Psoas muscle (tissue), 8 donors: ENCODE results near the gene ODAD4. TPM values are rescaled to one million over a fixed set of nuclear protein-coding genes. Genes with fewer than 3 reads are reported as not detected.
A peak's percentile ranks its signal among the peaks of the same experiment; 100 is the strongest.

Experiments
- ATAC-seq, 4 donors: fragments of 200-7000 bp; cut with Tn5 transposase; one replicate each; pipeline ENCODE4 v1.9.1; 2020; ENCODE audit warnings: moderate library complexity in 3 of 4, mild to moderate bottlenecking in 2 of 4
- DNase-seq, 2 donors: peaks; one replicate each; pipeline ENCODE4 v3.0.0-alpha.2; 2020
- H3K27ac ChIP-seq: fragments of 200-600 bp; one replicate; pipeline ENCODE4 v1.8.0; 2022
- H3K27me3 ChIP-seq, 3 donors: fragments of 200-600 bp in 1 of 3; one replicate each; pipeline versions ENCODE4 v1.6.1 to v1.8.0; 2013 to 2022; ENCODE audit warnings: low read length in 2 of 3, mild to moderate bottlenecking in 2 of 3, moderate library complexity in 1 of 3; ENCODE audit not compliant: insufficient read depth in 3 of 3
- H3K36me3 ChIP-seq, 2 donors: fragments of 200-600 bp in 1 of 2; one replicate each; pipeline versions ENCODE4 v1.6.1 to v1.8.0; 2013 to 2022; ENCODE audit warnings: low read depth in 1 of 2, mild to moderate bottlenecking in 1 of 2, moderate library complexity in 1 of 2; ENCODE audit not compliant: insufficient read depth in 1 of 2
- H3K4me1 ChIP-seq: fragments of 200-600 bp; one replicate; pipeline ENCODE4 v1.8.0; 2022
- H3K4me3 ChIP-seq: fragments of 200-600 bp; one replicate; pipeline ENCODE4 v1.8.0; 2022; ENCODE audit warnings: mild to moderate bottlenecking
- H3K9me3 ChIP-seq: fragments of 200-600 bp; one replicate; pipeline ENCODE4 v1.8.0; 2022
- WGBS, 3 donors: extraction: QIAGEN DNeasy Blood & Tissue Kit; methylation state at CpG; one replicate each; pipeline versions ENCODE4 v1.1.6 to v1.1.7; 2013; 5-methylcytosine and 5-hydroxymethylcytosine counted together
- intact Hi-C, 2 donors: fragments of 100-400 bp; cut with DNase I; formaldehyde crosslinking; loops; one replicate each; pipeline versions ENCODE4 v1.11.0 to v1.14.2; 2022
- polyA plus RNA-seq, 3 donors: library from polyadenylated mRNA; stranded (reverse); fragments of 200-250 nt; gene quantifications; one replicate each; pipeline ENCODE4 v1.2.3, GENCODE V29; 2013
- total RNA-seq, 4 donors: library from RNA; stranded (reverse); fragmentation: NEBNext Ultra II Directional in 2 of 4; extraction: Animal tissue kit (Norgen Biotek cat#: 25700) in 2 of 4; gene quantifications; one replicate each; pipeline versions ENCODE4 v1.2.1 to v1.2.4, GENCODE V29; 2021 to 2023
- TF ChIP-seq, protein P1 (sequence below): fragments of 200-600 bp; IDR thresholded peaks from one replicate; pipeline ENCODE4 v1.8.0; 2022; ENCODE audit warnings: antibody characterized with exemption
- donor health status: healthy with polysubstance abuse.
- donor health status: DM: no; HTN: no; CAD: no; lungs with moderate emphysema.
- donor health status: Bipolar disorder and iron deficiency.
- donor health status: healthy.
- donor health status: DM: yes; HTN: yes; CAD: no.
- donor health status: DM: no; HTN: no; CAD: no.
- donor health status: DM: no; HTN: no; CAD: no.
- donor health status: DM: yes; HTN: yes; CAD: no.

The ODAD4 gene
- total and polyA plus RNA-seq, 7 donors, result 0.17 to 0.99 (median 0.32) TPM; not detected in 2

DNA sequence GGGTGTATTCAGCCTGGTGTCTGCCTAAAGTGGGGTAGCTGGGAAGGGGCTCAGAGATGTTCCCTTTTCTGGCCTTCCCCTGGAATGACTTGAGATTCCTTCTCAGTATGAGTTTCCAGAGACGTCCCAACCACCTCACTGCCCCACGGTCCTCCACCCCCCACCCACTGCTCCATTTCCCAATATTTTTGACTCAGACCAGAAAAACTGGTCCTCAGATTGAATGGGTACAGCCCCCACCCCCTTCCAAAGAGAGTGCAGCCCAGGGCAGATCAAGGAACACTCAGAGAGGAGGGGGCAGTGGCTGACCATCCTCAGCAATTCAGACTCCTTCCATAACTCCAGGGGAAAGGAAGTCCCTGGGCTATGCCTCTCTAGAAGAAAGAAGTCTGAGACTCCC, 14.9 kb upstream of the ODAD4 start:
- 76 to 94% (median 80%) methylated on average over 2 of the region's 2 CpGs for WGBS, 3 donors

DNA sequence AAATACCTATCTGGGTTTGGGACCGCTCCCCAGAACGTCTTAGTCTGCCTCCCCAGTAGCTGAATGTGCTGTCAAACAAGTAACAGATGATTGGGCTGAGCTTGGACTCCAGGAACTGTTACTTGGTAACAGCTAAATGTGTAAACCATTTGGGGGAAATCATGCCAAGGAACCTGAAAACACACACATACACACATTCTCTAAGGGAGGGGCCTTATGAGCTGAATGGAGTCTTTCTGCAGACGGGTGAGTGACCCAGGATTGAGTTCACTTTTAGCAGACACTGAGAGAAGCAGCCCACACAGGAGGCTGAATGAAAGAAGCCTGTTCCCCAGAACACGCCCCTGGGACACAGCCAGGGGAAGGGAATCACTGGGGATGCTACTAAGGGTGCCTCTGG, 13.2 kb upstream of the ODAD4 start:
- intact Hi-C loops, result no loop called here
- ATAC-seq (no peak), DNase-seq (no peak)
- no peaks in the 10 kb centered on the region for H3K9me3 ChIP-seq
- TF ChIP-seq, protein P1, sequence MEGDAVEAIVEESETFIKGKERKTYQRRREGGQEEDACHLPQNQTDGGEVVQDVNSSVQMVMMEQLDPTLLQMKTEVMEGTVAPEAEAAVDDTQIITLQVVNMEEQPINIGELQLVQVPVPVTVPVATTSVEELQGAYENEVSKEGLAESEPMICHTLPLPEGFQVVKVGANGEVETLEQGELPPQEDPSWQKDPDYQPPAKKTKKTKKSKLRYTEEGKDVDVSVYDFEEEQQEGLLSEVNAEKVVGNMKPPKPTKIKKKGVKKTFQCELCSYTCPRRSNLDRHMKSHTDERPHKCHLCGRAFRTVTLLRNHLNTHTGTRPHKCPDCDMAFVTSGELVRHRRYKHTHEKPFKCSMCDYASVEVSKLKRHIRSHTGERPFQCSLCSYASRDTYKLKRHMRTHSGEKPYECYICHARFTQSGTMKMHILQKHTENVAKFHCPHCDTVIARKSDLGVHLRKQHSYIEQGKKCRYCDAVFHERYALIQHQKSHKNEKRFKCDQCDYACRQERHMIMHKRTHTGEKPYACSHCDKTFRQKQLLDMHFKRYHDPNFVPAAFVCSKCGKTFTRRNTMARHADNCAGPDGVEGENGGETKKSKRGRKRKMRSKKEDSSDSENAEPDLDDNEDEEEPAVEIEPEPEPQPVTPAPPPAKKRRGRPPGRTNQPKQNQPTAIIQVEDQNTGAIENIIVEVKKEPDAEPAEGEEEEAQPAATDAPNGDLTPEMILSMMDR, result no peak
- H3K4me1 ChIP-seq, result peaks cover 15% of the 10 kb centered on the region
- WGBS, 3 donors, result 53 to 70% (median 53%) methylated on average over 4 of the region's 4 CpGs
- peaks cover 0 to 14% of the 10 kb centered on the region in 2 donors for H3K36me3 ChIP-seq
- peak overlapping the region; percentile 98 for H3K4me3 ChIP-seq
- no peak overlapping the region for H3K27ac ChIP-seq
- H3K27me3 ChIP-seq, result no peaks in the 10 kb centered on the region

More for the DNA sequence above, 14.9 kb upstream of the ODAD4 start:
- no peak overlapping the region for H3K4me3 ChIP-seq
- intact Hi-C loops, result no loop called here
- H3K9me3 ChIP-seq, result no peaks in the 10 kb centered on the region
- H3K4me1 ChIP-seq, result peaks cover 15% of the 10 kb centered on the region
- ATAC-seq (no peak), DNase-seq (no peak)
- TF ChIP-seq, protein P1, result no peak
- no peak overlapping the region for H3K27ac ChIP-seq
- peaks cover 0 to 31% of the 10 kb centered on the region in 2 donors for H3K36me3 ChIP-seq
- no peaks in the 10 kb centered on the region for H3K27me3 ChIP-seq

DNA sequence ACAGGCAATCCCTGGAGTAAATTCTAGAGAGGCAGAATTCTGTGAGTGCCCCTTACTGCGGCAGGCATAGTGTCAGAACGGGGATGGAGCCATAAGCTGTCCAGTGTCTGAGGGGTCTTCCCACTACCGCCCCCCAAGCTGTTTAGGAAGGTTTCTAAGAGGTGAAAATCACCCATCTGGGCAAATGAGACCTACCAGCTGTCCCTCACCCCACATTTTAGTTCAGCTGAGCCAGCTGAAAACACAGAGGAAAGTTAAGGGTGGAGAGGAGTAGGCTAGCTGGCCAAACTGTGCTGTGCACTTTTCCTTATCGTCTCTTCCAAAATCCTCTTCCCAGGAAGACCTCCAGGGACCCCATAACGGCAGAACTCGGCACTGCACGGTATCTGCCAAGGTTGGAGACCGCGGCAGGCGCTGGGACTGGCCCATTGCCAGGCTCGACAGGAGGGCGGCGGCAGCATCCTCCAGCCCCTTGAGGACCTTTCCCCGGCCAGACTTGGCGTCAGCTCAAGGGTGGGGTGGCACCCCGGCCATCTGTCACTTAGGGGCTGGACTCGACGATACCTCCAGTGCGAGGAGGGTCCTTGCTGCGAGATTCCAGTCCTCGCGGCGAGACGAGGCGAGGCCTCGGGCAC, 12.6 kb upstream of the ODAD4 start:
- TF ChIP-seq, protein P1, result no peak
- ATAC-seq (peak in 2 of 4 donors; percentile 9 to 38), DNase-seq (peak; percentile 69 to 86)
- Histone ChIP-seq H3K9me3 (no peaks in the 10 kb centered on the region), H3K4me3 (peak overlapping the region; percentile 98), H3K27me3 (no peaks in the 10 kb centered on the region), H3K4me1 (peaks cover 15% of the 10 kb centered on the region), H3K27ac (peak overlapping the region; percentile 84), H3K36me3 (peaks cover 0 to 8% of the 10 kb centered on the region in 2 donors)
- intact Hi-C loops, result no loop called here
- WGBS, 3 donors, result 5 to 7% (median 6%) methylated on average over 24 to 26 of the region's 26 CpGs

DNA sequence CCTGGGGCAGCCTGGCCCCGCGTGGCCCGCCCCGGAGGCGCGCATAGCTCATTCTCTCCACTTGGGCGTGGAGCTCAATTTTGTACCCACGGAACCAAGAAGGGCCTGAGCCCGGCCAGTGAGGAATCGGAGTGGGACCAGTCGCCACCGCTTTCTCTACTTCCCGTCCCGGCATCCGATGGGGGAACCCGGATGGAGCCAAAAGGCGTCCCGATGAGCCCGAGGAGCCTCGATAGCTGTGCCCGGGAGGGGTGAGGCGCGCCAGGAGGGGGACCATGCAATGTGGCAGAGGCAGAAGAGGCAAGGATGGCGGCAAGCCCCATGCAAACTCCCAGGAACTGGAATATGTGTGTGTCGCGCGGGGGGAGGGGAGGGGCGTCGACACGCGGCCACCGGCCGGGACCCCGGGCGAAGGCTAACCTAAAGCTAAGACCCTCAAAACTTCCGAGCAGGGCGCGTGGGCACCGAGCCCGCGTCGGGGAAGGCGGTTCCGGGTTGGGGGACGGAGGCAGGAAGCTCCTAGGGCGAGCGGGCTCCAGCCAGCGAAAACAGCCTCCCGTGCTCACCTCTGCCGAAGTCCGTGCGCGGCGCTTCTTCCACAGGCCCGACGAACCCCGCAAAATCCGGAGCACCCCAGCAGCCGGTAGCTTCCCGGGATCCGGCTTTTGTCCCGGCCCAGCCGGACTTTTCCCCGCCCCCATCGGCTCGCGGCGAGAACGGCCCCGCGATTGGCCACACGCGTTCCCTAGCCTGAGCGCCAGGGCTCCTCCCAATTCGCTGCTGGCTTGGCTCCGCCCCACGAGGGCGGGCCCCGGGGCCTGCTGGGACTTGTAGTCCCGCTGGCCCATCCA, 11.9 kb upstream of the ODAD4 start, which contains the start of gene ACLY:
Gene ACLY, minus strand, starts transcription at position 638 of the 851 bp plus-strand sequence. CDS start 5,078 bp downstream, outside the sequence.
- Histone ChIP-seq H3K4me1 (peaks cover 15% of the 10 kb centered on the region), H3K27me3 (no peaks in the 10 kb centered on the region), H3K36me3 (peaks cover 0 to under 1% of the 10 kb centered on the region in 2 donors), H3K4me3 (peak within 1 kb of the TSS; percentile 98), H3K27ac (peak within 1 kb of the TSS; percentile 84), H3K9me3 (no peaks in the 10 kb centered on the region)
- WGBS, 3 donors, result 0 to 1% (median 1%) methylated on average over 66 to 80 of the region's 80 CpGs
- DNase-seq (peak; percentile 97 to 98), ATAC-seq (peak; percentile 97 to 99 (median 98))
- intact Hi-C loops, result no loop called here
- TF ChIP-seq, protein P1, result no peak
